Measurements from ENCODE around the gene PTPRA.
"Not testable (repeated sequence)": the region's sequence is repeated elsewhere in the genome, so short reads cannot be mapped to it uniquely, and the experiment has no call there.

PTPRA gene

GRCh38 chr20:3010985-3011723, 137.9 kb downstream of the PTPRA start:
- peak in 1 of 2 experiments; percentile 10 for DNase-seq

GRCh38 chr20:3011752-3012151, 138.5 kb downstream of the PTPRA start:
- no peak for DNase-seq

- DNase-seq, result no peak
These were observed 140.5 kb downstream of the PTPRA start for GRCh38 chr20:3013771-3014170.

GRCh38 chr20:3014179-3014578, 140.9 kb downstream of the PTPRA start:
- no peak for DNase-seq

- DNase-seq, result no peak
These were observed 141.4 kb downstream of the PTPRA start for GRCh38 chr20:3014662-3015061.

- not testable (repeated sequence) for DNase-seq
These were observed 142.0 kb downstream of the PTPRA start for GRCh38 chr20:3015302-3015701.

- no peak for DNase-seq
These were observed 148.0 kb downstream of the PTPRA start for GRCh38 chr20:3021327-3021726.

GRCh38 chr20:3021777-3022176, 148.5 kb downstream of the PTPRA start:
- DNase-seq, result no peak

- DNase-seq, result not testable (repeated sequence)
These were observed 149.5 kb downstream of the PTPRA start for GRCh38 chr20:3022559-3023490.

- no peak for DNase-seq
These were observed 154.7 kb downstream of the PTPRA start for GRCh38 chr20:3027987-3028386.

- DNase-seq, result no peak
These were observed 158.4 kb downstream of the PTPRA start for GRCh38 chr20:3031524-3032147.

GRCh38 chr20:3032624-3033023, 159.3 kb downstream of the PTPRA start:
- no peak for DNase-seq

GRCh38 chr20:3037654-3038053, 164.4 kb downstream of the PTPRA start:
- no peak for DNase-seq

GRCh38 chr20:3038454-3038853, 165.2 kb downstream of the PTPRA start:
- no peak for DNase-seq

GRCh38 chr20:3039426-3039825, 166.1 kb downstream of the PTPRA start:
- no peak for DNase-seq

GRCh38 chr20:3040086-3040485, 166.8 kb downstream of the PTPRA start:
- DNase-seq, result no peak

GRCh38 chr20:3041854-3042409, 168.7 kb downstream of the PTPRA start:
- no peak for DNase-seq

GRCh38 chr20:3042625-3043024, 169.3 kb downstream of the PTPRA start:
- DNase-seq, result no peak

- DNase-seq, result no peak
These were observed 170.0 kb downstream of the PTPRA start, which contains the start of gene GNRH2 for GRCh38 chr20:3043322-3043721. Gene GNRH2 (plus strand): TSS chr20:3043622. CDS start chr20:3044415, 793 bp downstream.

- no peak for DNase-seq
These were observed 171.2 kb downstream of the PTPRA start for GRCh38 chr20:3044336-3044965.

- DNase-seq, result peak; percentile 72 to 90
These were observed 171.9 kb downstream of the PTPRA start for GRCh38 chr20:3045042-3045815.

Data from SW 1271 (cell line).